Activated CD4-positive, alpha-beta T cell treated with anti-CD3 and anti-CD28 coated beads, Interleukin-2, amount 50 U/mL, for 16 hours (primary cell): ENCODE measurements around the gene SEMA5A.
"Not testable (repeated sequence)": the region's sequence is repeated elsewhere in the genome, so short reads cannot be mapped to it uniquely, and the experiment has no call there.

ENCODE experiments used
- DNase-seq: peaks from one replicate; pipeline ENCODE4 v3.0.0-alpha.2; 2020

Gene SEMA5A

GRCh38 chr5:9390113-9390512, 155.8 kb downstream of the SEMA5A start:
- no peak for DNase-seq

- no peak for DNase-seq
These were observed 156.8 kb downstream of the SEMA5A start for GRCh38 chr5:9388941-9389674.

DNA sequence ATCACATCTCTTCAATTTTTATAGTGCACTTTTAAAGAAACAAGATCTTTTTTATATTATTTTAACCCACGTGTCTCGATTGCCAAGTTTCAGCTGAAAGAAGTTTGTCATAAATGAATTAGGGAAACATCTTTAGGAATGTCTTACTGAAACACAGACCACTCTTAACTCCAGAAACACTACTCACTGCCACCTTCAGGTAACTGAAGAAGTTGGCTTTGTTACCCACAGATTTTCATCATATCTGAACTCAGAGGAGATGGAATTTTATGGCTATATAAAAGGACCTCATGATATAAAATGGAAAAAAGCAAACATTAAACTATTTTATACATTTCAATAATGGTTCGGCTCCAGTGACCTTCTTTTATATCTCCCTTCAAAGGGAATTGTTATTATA, 158.0 kb downstream of the SEMA5A start:
- no peak for DNase-seq

DNA sequence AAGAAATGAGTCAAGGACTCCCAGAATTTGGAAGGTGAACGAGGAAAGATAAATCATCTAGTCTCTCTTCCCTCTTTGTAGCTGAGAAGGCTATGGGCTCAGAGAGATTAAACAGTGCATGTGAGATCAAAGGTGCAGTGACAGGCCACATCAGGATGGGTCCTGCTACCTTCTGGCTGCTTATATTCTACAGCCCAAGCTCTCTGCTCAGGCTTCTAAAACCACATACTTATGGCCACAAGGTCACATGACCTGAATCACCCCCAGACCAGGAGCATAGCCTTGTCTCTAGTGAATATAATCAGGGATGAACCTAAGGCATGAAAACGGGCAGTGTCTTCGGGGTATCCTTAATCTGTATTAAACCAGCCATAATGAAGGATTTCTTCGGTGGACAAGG, 158.9 kb downstream of the SEMA5A start:
- no peak for DNase-seq

DNA sequence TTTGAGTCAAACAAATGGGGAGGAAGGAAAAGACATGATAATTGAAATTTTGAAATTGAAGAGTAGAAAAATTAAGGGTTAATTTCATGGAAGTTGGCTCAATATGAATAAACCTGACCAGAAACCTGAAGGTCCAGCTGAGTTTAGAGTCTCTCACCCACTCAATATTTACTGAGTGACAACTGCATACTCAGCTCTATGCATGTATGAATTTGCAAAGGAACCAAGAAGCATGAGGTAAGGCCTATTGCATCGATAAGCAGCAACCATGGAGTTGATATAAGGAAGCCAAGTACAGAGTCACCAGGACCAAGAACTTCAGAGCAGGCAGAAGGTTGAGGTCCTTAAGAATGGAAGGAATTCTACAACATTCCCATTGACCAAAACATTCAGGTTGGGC, 163.4 kb downstream of the SEMA5A start:
- no peak for DNase-seq

DNA sequence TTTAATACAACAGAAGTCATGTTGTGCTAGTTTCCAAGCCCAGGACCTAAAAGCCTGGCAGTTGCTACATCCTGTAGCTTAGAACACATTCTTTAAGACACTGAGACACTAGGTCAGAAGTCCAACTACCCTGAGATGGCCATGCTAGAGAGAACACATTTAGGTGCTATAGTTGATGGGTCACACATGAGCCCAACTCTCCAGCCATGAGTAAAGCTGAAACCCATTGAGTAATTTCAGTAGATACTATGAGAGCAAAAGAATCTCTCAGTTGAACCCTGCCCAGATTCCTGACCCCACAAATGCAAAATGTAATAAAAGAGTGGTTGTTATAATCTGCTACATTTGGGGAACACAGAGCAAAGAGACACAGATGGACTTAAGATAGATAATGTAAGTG, 164.4 kb downstream of the SEMA5A start:
- no peak for DNase-seq

DNA sequence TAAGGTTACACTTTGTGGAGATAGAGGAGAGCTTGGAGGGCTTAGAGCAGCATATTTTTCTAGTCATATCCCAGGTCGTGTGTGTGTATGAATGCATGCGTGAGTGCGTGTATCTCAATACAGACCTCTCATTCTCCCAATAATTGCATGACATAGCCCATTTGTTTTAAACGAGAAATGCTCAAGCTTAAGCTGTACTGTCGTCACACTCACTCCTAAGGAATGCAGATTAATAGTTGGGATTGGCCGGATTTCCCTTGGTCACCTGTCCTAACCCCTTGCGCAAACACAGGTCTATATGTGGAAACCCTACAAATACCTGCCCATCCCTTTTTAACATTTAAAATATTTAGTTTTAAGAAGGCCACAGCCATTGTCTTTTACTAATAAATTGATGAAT, 165.8 kb downstream of the SEMA5A start:
- no peak for DNase-seq

DNA sequence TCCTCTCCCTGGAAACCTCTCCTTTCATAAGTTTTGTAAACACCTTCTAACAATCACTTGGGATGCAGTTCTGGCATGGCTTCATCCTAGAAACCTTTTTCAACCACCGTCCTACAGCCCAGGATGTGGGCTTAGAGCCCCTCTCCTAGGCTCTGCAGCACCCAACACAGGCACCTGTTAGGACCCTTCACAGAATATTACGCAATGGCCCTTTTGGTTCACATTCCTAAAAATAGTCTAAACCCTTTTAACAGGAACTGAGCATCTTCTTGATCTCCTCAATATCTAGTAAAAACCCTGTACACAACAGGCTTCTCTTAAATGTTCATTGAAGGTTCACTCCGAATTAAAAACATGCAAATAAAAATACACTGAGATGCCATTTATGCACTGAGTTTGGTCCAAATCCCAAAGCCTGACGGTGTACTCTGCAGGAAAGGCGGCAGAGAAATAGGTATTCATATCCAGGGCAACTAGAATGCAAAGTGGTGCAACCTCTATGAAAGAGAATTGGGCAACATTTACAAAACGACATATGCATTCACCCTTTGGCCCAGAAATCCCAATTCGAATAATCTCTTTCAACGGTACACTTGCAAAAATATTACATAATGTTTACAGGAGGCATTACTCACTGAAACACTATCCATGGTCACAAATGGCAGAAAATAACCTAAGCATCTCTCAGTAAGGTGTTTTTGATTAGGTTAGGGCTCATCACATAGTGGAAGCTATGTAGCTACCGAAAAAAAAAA, 169.3 kb downstream of the SEMA5A start:
- DNase-seq, result no peak

- DNase-seq, result no peak
These were observed 170.1 kb downstream of the SEMA5A start for GRCh38 chr5:9375756-9376155.

- DNase-seq, result no peak
These were observed 171.8 kb downstream of the SEMA5A start for GRCh38 chr5:9374025-9374424.

GRCh38 chr5:9373571-9373970, 172.3 kb downstream of the SEMA5A start:
- DNase-seq, result no peak

- no peak for DNase-seq
These were observed 175.6 kb downstream of the SEMA5A start for GRCh38 chr5:9370256-9370655.

- no peak for DNase-seq
These were observed 180.4 kb downstream of the SEMA5A start for GRCh38 chr5:9365512-9365911.

DNA sequence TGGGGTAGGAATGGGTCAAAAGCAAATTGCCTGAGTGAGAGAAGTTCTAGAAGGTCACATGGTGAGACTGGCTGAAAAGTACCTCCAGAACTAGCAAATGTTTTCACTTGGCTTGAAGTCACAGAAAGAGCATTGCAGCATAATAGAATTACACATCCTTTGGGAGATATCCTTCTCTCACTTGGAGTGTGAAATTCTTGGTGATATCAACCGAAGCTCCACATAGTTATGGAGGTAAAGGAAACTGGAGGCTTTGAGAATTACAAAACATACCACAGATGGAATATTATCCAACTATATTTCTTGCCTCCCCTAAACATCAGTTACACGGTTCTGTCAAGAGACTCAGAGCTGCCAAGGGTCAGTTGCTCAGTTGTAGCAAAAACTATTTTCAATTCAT, 182.4 kb downstream of the SEMA5A start:
- no peak for DNase-seq

DNA sequence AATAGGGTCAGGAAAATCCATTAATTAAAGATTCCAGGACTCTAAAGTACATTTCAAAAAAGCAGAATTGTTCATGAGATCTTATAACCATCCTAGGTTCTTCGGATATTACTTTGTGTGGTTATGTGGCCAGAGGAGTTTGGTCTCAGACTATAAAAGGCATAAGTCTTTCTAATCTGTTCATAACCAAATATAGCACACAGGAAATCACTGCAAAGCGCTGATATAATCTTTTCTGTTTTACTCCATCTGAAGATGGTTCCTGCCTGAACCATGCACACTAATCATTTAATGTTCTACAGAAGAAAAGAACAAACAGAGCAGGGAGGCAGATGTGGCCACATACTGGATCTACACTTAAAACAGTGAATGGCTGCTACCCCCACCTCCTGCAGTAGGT, 182.8 kb downstream of the SEMA5A start:
- peak; percentile 15 for DNase-seq

DNA sequence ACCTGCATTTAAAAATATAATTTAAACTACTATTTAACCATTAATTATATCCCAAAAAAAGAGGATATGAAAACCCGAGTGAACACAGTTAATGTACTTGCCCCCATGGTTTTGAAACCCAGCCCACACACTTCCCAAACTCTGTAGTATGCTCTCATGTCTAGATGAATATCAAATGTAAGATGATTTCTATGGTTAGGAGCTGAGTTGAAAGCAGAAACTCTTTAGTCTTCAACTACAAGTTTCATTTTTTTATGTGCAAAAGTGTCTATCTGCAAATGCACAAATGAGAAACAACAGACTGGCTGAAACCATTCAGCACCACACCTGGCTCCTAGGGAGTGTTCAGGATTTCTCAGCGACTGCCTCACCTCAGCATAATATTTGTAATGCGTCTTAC, 183.3 kb downstream of the SEMA5A start:
- DNase-seq, result no peak

GRCh38 chr5:9361835-9362234, 184.0 kb downstream of the SEMA5A start:
- peak; percentile 57 for DNase-seq

GRCh38 chr5:9358961-9359685, 186.8 kb downstream of the SEMA5A start:
- no peak for DNase-seq

DNA sequence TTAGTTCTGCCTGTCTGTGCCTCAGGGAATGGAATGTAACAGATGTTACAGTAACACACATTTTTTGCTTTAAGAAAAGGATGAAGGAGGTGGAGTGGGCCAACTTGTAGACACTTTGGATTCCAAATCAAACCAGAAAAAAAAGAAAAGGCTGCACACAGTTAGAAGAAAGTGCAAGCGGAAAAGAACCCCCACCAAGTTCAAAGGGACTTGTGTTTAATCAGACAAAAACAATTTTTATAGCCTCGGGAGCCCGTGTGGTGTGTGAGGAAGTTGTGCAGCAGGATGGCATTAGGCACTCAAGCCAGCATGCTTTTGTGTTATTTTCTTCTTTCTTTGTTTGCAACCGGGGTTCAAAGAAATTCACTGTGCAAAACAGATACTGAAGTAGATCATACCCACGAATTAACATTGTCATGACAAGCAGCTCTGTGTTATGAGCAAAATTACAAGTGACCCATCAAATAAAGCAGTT, 189.5 kb downstream of the SEMA5A start:
- no peak for DNase-seq

GRCh38 chr5:9354336-9355081, 191.4 kb downstream of the SEMA5A start:
- DNase-seq, result no peak

DNA sequence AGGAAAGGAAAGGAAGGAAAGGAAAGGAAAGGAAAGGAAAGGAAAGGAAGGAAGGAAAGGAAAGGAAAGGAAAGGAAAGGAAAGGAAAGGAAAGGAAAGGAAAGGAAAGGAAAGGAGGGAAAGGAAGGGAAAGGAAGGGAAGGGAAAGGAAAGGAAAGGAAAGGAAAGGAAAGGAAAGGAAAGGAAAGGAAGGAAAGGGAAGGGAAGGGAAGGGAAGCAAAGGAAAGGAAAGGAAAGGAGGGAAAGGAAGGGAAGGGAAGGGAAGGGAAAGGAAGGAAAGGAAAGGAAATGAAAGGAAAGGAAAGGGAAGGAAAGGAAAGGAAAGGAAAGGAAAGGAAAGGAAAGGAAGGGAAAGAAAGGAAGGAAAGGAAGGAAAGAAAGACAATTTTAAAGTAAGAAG, 192.8 kb downstream of the SEMA5A start:
- not testable (repeated sequence) for DNase-seq

DNA sequence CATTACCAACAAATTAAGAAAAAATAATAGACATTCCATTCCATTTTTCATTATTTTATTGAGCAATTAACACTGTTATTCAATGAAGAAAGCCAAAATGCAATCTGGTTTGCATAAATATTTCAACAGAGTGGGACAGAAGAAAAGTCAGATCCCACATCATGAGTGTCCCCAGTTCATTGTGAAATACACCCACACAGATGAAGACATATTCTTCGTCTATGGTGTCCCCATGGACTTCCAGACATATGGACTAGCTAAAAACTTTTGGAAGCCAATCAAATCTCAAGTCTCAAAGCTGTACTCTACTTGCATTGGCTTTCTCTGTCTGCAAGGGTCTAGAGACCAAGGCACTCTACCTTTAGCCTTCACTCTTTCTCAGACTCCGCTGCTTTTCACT, 194.3 kb downstream of the SEMA5A start:
- no peak for DNase-seq

GRCh38 chr5:9350301-9350797, 195.5 kb downstream of the SEMA5A start:
- no peak for DNase-seq
